HG02840 (cell line): Measurements from ENCODE around the gene KCTD15.

Experiments
- ATAC-seq: cut with Tn5 transposase; IDR thresholded peaks from one replicate; pipeline ENCODE4 v1.9.1; 2021; ENCODE audit warnings: mild to moderate bottlenecking, moderate library complexity, moderate number of reproducible peaks; ENCODE audit not compliant: unreplicated experiment, low FRiP score

KCTD15 gene

DNA sequence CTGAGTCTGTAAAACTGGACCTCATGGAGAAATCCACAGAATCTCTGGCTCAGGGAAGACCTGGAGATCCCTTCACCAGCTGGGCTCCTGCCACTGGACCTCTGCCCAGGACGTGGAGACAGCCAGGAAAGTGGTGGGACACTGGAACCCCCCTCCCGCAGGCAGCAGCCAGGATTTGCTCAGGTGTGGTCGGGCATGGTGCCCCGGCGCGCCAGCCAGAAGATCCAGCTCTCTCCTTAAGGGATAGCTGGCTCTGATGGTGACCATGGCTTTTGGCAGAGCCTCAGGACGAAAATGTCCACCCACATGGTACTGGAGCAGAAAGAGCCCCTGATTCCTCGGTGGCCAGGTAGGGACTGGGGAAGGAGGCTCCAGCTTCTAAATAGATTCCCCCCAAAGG lies 26.6 kb upstream of the KCTD15 start:
- no peak for ATAC-seq

DNA sequence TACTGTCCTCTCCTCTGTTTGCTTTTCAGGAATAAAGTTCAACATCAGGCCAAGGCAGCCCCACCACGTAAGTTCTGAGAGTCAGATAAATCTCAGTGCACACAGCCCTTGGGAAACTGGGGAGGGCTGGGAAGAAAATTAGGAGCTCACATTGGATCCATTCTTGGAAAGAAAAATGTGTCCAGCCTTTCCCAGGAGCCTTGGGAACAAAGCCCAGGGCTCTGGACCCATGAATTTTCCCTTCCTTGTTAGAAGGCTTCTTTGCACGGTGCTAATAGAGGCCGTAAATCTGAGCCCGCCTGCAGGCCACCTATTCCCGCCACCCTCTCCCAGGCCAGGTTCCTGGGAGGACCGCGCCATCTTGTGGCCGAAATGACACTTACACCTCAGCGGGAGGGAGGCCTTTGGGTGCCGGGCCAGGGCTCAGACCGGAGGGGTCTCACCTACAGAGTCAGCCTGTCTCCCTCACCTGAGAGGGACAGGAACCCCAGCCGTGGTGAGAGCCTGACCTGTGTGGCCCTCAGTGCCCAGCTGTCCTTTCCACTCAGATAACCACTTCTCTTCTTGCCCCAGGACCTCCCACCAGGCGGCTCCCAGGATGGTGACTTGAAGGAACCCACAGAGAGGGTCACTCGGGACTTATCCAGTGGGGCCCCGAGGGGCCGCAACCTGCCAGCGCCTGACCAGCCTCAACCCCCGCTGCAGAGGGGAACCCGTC lies 25.1 kb upstream of the KCTD15 start:
- ATAC-seq, result no peak

GRCh38 chr19:33772102-33772857 lies 24.4 kb upstream of the KCTD15 start:
- ATAC-seq, result no peak

GRCh38 chr19:33772858-33773180 lies 23.9 kb upstream of the KCTD15 start:
- ATAC-seq, result no peak

GRCh38 chr19:33773704-33774624 lies 22.7 kb upstream of the KCTD15 start:
- no peak for ATAC-seq

DNA sequence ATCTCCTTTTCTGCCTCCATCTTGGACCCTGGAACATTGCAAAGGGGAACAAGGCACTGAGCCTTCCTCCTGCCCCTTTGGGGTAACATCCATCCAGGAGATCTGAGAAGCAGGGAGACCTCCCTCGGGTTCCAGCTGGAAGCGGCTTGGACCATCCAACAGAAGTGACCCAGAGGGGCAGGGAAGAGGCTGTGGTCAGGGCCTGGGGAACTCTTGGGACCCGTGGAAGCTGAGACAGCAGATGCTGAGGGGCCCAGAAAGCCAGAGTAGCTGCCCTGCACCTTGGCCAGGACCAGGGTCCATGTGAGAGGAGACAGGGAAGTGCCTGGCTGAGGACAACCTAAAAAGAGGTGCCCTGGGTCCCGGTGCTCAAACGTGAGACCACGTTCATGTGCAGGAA lies 21.9 kb upstream of the KCTD15 start:
- no peak for ATAC-seq

- no peak for ATAC-seq
Observed at GRCh38 chr19:33775731-33776487, 20.8 kb upstream of the KCTD15 start.

GRCh38 chr19:33777351-33777750 lies 19.3 kb upstream of the KCTD15 start:
- ATAC-seq, result no peak

DNA sequence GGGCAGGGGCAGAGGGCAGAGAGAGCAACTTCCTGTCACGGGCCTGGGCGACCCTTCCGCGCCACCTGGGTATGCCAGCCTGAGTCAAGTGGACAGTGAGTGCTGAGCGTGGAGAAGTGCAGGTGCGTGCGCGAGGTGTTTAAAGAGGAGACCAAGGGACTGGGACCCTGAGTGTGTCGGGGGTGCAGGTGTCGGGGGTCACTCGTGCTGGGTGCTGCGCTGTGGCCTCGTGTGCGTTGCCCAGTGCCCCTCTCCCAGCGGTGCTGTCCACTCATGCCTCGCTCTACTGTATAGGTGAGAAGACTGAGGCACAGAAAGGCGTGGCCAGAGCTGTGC lies 18.9 kb upstream of the KCTD15 start:
- no peak for ATAC-seq

GRCh38 chr19:33778089-33778791 lies 18.4 kb upstream of the KCTD15 start:
- peak; percentile 79 for ATAC-seq

DNA sequence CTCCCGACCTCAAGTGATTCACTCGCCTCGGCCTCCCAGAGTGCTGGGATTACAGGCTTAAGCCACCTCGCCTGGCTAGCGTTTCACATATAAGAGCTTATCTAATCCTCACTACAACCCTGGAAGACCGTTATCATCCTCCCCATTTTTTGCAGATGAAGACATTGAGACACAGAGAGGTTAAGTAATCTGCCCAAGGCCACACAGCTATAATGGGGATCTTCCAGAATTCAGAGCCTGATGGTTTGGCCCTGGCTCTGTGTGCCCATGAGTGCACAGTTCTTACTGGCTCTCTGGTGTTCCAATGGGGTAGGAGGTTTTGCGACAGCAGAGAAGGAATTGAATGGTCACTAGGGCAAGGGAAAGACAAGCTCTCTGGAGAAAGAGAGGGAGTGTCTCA lies 16.8 kb upstream of the KCTD15 start:
- no peak for ATAC-seq

GRCh38 chr19:33780251-33780650 lies 16.4 kb upstream of the KCTD15 start:
- no peak for ATAC-seq

GRCh38 chr19:33780746-33781145 lies 15.9 kb upstream of the KCTD15 start:
- ATAC-seq, result no peak

- ATAC-seq, result no peak
Observed at GRCh38 chr19:33781415-33781935, 15.2 kb upstream of the KCTD15 start.

- ATAC-seq, result no peak
Observed at GRCh38 chr19:33781996-33782395, 14.7 kb upstream of the KCTD15 start.

DNA sequence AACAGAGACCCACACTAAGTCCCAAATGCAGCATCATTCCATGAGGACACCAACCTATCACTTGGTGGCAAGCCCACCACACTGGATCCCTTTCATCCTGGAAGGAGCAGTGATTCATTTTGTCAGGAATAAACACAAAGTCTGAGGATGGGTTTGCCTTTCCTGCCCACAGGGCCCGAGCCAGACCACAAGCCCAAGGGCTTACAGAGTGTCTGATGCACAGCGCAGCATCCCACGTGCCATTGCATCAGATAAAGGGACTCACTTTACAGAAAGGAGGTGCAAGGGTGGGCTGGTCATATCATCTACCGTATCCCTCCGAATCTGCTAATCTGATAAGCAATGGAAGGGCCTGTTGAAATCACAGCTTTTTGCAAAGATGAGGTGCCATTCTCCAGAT lies 12.2 kb upstream of the KCTD15 start:
- ATAC-seq, result no peak

DNA sequence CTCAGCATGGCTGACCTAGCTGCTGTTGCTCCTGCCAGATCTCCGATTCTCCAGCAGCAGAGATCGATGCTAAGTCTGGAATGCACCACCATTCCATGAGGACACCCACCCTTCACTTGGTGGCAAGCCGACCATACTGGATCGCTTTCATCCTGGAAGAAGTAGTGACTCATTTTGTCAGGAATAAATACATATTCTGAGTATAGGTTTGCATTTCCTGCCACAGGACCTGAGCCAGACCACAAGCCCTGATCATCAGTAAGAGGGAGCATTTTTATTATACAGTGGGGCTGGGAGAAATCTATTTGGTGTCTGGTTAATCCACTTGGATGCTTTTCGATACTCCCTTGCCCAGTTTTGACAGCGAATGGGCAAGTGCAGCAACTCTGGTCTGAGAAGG lies 10.9 kb upstream of the KCTD15 start:
- ATAC-seq, result no peak

DNA sequence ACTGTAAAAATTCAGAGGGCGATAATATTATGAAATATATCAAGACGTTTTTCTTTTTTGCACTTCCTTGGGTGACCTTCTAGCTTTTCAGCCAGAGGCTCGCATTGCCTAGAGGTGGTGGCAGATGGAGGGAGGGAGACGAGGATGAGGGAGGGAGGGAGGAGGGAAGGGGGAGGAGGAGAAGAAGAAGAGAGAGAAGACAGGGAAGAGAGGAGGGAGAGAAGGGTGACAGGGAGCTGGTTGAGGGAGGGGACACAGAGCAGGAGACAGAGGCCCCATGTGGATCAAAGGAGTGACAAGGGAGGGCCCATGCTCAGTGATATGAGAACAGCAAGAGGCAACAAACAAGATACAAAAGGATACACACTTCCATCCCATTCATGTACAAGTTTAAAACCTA lies 8.0 kb upstream of the KCTD15 start:
- no peak for ATAC-seq

GRCh38 chr19:33789344-33789743 lies 7.3 kb upstream of the KCTD15 start:
- ATAC-seq, result no peak
